Gastrocnemius medialis (tissue), 4 donors: Measurements from ENCODE around the gene PLXNB3. TPM values are rescaled to one million over a fixed set of nuclear protein-coding genes. Genes with fewer than 3 reads are reported as not detected.
"Not testable (repeated sequence)": the region's sequence is repeated elsewhere in the genome, so short reads cannot be mapped to it uniquely, and the experiment has no call there.

Source experiments
- ATAC-seq, 2 donors: fragments of 150-250 bp; one replicate each; pipeline ENCODE4 v1.9.1; 2016
- DNase-seq, 2 donors: peaks; one replicate each; pipeline ENCODE4 v3.0.0-alpha.2; 2019
- H3K27ac ChIP-seq, 4 donors: fragments of 200-600 bp; sonication (generic); 1 replicate in 1 of 4; 2 replicates in 3 of 4; pipeline ENCODE4 v1.5.1; 2016 to 2018; ENCODE audit warnings: mild to moderate bottlenecking in 2 of 4, moderate library complexity in 1 of 4
- H3K27me3 ChIP-seq, 3 donors: fragments of 200-600 bp; sonication (generic) in 2 of 3; 1 replicate in 1 of 3; 2 replicates in 2 of 3; pipeline versions ENCODE4 v1.5.1 to v1.6.0; 2016 to 2019; ENCODE audit warnings: mild to moderate bottlenecking in 1 of 3, moderate library complexity in 1 of 3
- H3K36me3 ChIP-seq, 2 donors: fragments of 200-600 bp; sonication (generic) in 1 of 2; one replicate each; pipeline ENCODE4 v1.5.1; 2017 to 2018
- H3K4me1 ChIP-seq, 2 donors: fragments of 200-600 bp; sonication (generic) in 1 of 2; one replicate each; pipeline ENCODE4 v1.5.1; 2016 to 2017; ENCODE audit warnings: mild to moderate bottlenecking in 2 of 2
- H3K4me3 ChIP-seq, 4 donors: fragments of 200-600 bp; sonication (generic) in 3 of 4; 1 replicate in 1 of 4; 2 replicates in 3 of 4; pipeline ENCODE4 v1.5.1; 2016 to 2019; ENCODE audit warnings: mild to moderate bottlenecking in 2 of 4
- H3K9me3 ChIP-seq, 3 donors: fragments of 200-600 bp; sonication (generic) in 2 of 3; 1 replicate in 1 of 3; 2 replicates in 2 of 3; pipeline ENCODE4 v1.5.1; 2016 to 2019
- POLR2A ChIP-seq, 2 donors: fragments of 450-650 bp; IDR thresholded peaks; one replicate each; pipeline ENCODE4 v1.6.1; 2017; ENCODE audit warnings: antibody characterized with exemption in 2 of 2, mild to moderate bottlenecking in 2 of 2, moderate library complexity in 2 of 2
- in situ Hi-C, 4 donors: fragments of 200-750 bp; cut with MboI; loops; one replicate each; pipeline versions ENCODE4 v1.15.0 to v1.8.0; 2017; ENCODE audit warnings: low sequenced_read_pairs in 4 of 4
- intact Hi-C: fragments of 100-400 bp; cut with DNase I; formaldehyde crosslinking; loops from one replicate; pipeline ENCODE4 v1.15.1; 2023; ENCODE audit warnings: low total_unique reads
- total RNA-seq, 4 donors: library from RNA; depleted of rRNA; stranded (reverse); fragments of >200 nt; gene quantifications; one replicate each; pipeline versions ENCODE4 v1.1.0 to v1.2.3, GENCODE V29; 2016
- TF ChIP-seq, protein P1 (sequence below), 5 experiments: fragments of 450-650 bp in 3 of 5; fragments of 200-600 bp in 2 of 5; sonication (generic) in 2 of 5; IDR thresholded peaks in 4 of 5; conservative IDR thresholded peaks in 1 of 5; 1 replicate in 4 of 5; 2 replicates in 1 of 5; pipeline ENCODE4 v1.5.1; 2016 to 2019; ENCODE audit warnings: antibody characterized with exemption in 5 of 5, mild to moderate bottlenecking in 3 of 5, moderate library complexity in 3 of 5

Gene PLXNB3
- total RNA-seq, 4 donors from 2014 or later: 0.10 to 1.1 (median 0.13) TPM

- DNase-seq (no peak), ATAC-seq (no peak)
- Histone ChIP-seq H3K27ac (no peak overlapping the region), H3K4me3 (no peak overlapping the region), H3K27me3 (no peaks in the 10 kb centered on the region), H3K36me3 (peaks cover 0 to 14% of the 10 kb centered on the region in 2 donors), H3K9me3 (no peaks in the 10 kb centered on the region), H3K4me1 (peaks cover 0 to 3% of the 10 kb centered on the region in 2 donors)
- in situ Hi-C loops: no loop called here
- TF ChIP-seq, protein P1, sequence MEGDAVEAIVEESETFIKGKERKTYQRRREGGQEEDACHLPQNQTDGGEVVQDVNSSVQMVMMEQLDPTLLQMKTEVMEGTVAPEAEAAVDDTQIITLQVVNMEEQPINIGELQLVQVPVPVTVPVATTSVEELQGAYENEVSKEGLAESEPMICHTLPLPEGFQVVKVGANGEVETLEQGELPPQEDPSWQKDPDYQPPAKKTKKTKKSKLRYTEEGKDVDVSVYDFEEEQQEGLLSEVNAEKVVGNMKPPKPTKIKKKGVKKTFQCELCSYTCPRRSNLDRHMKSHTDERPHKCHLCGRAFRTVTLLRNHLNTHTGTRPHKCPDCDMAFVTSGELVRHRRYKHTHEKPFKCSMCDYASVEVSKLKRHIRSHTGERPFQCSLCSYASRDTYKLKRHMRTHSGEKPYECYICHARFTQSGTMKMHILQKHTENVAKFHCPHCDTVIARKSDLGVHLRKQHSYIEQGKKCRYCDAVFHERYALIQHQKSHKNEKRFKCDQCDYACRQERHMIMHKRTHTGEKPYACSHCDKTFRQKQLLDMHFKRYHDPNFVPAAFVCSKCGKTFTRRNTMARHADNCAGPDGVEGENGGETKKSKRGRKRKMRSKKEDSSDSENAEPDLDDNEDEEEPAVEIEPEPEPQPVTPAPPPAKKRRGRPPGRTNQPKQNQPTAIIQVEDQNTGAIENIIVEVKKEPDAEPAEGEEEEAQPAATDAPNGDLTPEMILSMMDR (IDR thresholded peaks at IDR 0.05 in 4 of 5, conservative IDR thresholded peaks at IDR 0.05 in 1 of 5): no peak
- no peak for TF ChIP-seq POLR2A (IDR thresholded peaks at IDR 0.05)
- intact Hi-C loops: no loop called here
Observed at GRCh38 chrX:153738056-153738605, 25.9 kb upstream of the PLXNB3 start.

GRCh38 chrX:153739754-153740486 is 24.1 kb upstream of the PLXNB3 start:
- ATAC-seq: no peak
- no peaks in the 10 kb centered on the region for H3K27me3 ChIP-seq
- intact Hi-C loops: no loop called here

GRCh38 chrX:153740631-153741222 is 23.3 kb upstream of the PLXNB3 start:
- H3K27ac ChIP-seq: no peak overlapping the region
- H3K36me3 ChIP-seq: peaks cover 0 to 14% of the 10 kb centered on the region in 2 donors
- peaks cover 0 to 8% of the 10 kb centered on the region in 2 donors for H3K4me1 ChIP-seq
- no peak overlapping the region for H3K4me3 ChIP-seq
- ATAC-seq: no peak
- intact Hi-C loops (no loop called here), in situ Hi-C loops (no loop called here)
- TF ChIP-seq, protein P1 (IDR thresholded peaks at IDR 0.05 in 4 of 5, conservative IDR thresholded peaks at IDR 0.05 in 1 of 5): no peak
- no peak for TF ChIP-seq POLR2A (IDR thresholded peaks at IDR 0.05)
- no peak for DNase-seq
- no peaks in the 10 kb centered on the region for H3K9me3 ChIP-seq
- H3K27me3 ChIP-seq: no peaks in the 10 kb centered on the region

More at GRCh38 chrX:153739754-153740486, 24.1 kb upstream of the PLXNB3 start:
- no peak for DNase-seq
- Histone ChIP-seq H3K36me3 (peaks cover 0 to 14% of the 10 kb centered on the region in 2 donors), H3K27ac (no peak overlapping the region), H3K9me3 (no peaks in the 10 kb centered on the region), H3K4me1 (peaks cover 0 to 8% of the 10 kb centered on the region in 2 donors), H3K4me3 (no peak overlapping the region)
- in situ Hi-C loops: no loop called here
- TF ChIP-seq POLR2A (IDR thresholded peaks at IDR 0.05): no peak
- TF ChIP-seq, protein P1 (IDR thresholded peaks at IDR 0.05 in 4 of 5, conservative IDR thresholded peaks at IDR 0.05 in 1 of 5): no peak

DNA sequence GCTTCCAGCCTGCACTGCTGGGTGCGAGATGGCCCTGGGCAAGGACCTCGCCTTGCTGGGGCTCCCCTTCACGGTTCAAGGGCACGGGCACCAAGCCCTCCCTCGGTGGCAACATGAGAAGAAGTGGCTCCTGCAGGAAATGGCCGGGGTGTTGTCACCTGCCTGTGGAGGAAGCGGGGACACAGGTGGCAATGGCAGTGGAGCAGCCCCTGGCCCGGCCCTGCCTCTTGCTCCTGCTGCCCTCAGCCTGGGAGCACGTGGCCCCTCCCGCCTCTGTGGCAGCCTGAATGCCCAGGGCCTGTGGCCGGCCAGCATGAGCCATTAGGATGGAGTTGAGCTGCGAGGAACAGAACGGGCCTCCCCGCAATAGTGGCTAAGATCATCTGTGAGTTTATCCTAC is 22.6 kb upstream of the PLXNB3 start:
- peaks cover 0 to 8% of the 10 kb centered on the region in 2 donors for H3K4me1 ChIP-seq
- intact Hi-C loops: no loop called here
- no peaks in the 10 kb centered on the region for H3K9me3 ChIP-seq
- no peaks in the 10 kb centered on the region for H3K27me3 ChIP-seq
- H3K27ac ChIP-seq: no peak overlapping the region
- H3K4me3 ChIP-seq: no peak overlapping the region
- no peak for TF ChIP-seq POLR2A (IDR thresholded peaks at IDR 0.05)
- TF ChIP-seq, protein P1 (IDR thresholded peaks at IDR 0.05 in 4 of 5, conservative IDR thresholded peaks at IDR 0.05 in 1 of 5): no peak
- peaks cover 0 to 9% of the 10 kb centered on the region in 2 donors for H3K36me3 ChIP-seq
- DNase-seq (no peak), ATAC-seq (no peak)
- in situ Hi-C loops: no loop called here

GRCh38 chrX:153742111-153742510 is 21.9 kb upstream of the PLXNB3 start:
- H3K27ac ChIP-seq, in situ Hi-C loops, H3K27me3 ChIP-seq, DNase-seq, H3K9me3 ChIP-seq, H3K4me1 ChIP-seq, H3K36me3 ChIP-seq, intact Hi-C loops, H3K4me3 ChIP-seq, ATAC-seq: not testable (repeated sequence)

DNA sequence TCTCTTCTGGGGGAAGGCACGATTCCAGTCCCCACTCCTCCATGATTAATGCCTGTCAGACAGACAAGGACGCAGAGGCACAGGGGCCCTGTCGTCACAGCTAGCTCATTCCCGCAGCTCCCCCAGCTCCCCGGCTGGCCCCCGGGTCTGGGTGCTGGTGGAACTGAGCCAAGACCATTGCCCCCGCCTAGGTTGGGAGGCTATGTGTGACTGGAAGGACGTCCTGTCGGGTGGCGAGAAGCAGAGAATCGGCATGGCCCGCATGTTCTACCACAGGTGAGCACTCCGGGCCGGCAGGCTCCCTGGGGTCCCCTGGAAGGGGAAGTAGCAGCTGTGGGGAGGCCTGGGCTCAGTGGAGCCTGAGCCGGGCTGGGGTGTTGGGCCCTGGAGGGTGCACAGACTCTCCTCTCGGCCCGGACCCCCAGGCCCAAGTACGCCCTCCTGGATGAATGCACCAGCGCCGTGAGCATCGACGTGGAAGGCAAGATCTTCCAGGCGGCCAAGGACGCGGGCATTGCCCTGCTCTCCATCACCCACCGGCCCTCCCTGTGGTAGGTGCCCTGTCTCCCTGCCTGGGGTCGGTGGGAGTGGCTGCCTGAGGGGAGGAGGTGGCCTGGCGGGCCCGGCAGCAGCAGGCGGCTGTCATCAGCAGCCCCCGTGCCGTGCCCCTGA is 21.1 kb upstream of the PLXNB3 start:
- DNase-seq, H3K4me1 ChIP-seq, H3K36me3 ChIP-seq, H3K4me3 ChIP-seq, H3K27ac ChIP-seq, H3K9me3 ChIP-seq, intact Hi-C loops, H3K27me3 ChIP-seq, in situ Hi-C loops, ATAC-seq: not testable (repeated sequence)

DNA sequence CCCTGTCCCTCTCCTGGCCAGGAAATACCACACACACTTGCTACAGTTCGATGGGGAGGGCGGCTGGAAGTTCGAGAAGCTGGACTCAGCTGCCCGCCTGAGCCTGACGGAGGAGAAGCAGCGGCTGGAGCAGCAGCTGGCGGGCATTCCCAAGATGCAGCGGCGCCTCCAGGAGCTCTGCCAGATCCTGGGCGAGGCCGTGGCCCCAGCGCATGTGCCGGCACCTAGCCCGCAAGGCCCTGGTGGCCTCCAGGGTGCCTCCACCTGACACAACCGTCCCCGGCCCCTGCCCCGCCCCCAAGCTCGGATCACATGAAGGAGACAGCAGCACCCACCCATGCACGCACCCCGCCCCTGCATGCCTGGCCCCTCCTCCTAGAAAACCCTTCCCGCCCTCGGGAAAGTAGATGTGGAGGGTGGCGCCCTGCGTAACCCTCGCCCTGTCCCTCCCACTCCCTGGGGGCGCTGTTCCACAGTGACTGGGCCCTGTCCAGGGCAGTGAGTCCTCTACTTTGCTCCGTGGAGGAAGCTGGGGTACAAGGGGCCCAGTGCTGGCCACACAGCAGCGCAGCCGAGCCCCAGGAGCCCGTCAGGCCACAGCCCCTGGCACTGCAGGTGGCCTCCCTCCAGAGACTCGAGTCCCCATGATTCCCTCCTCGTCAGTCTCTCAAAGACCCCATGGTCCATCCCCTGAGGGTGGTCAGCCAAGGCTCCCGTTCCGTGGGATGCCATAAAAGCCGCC is 20.4 kb upstream of the PLXNB3 start:
- H3K4me1 ChIP-seq, H3K36me3 ChIP-seq, H3K9me3 ChIP-seq, H3K27me3 ChIP-seq, in situ Hi-C loops, intact Hi-C loops, H3K27ac ChIP-seq, ATAC-seq: not testable (repeated sequence)
- H3K4me3 ChIP-seq: peak overlapping the region in 1 of 4 donors; percentile 9
- peak in 1 of 2 donors; percentile 72 for DNase-seq
